SK-N-SH (cell line): ENCODE measurements around the gene ACADL. TPM values are rescaled to one million over a fixed set of nuclear protein-coding genes. Genes with fewer than 3 reads are reported as not detected.

Source experiments
- CTCF ChIA-PET: fragments of 300-600, 350-600 bp; formaldehyde crosslinking; extraction: SDS; loops from one replicate; lab custom pipeline; 2021; lab: Yijun Ruan, JAX
- POLR2A ChIA-PET: fragments of 350-600 bp; sonication (Branson Sonifier 250); formaldehyde crosslinking; extraction: SDS; loops from one replicate; lab custom pipeline; 2020; ENCODE audit warnings: antibody characterized with exemption, inconsistent platforms; lab: Yijun Ruan, JAX
- DNase-seq: peaks from one replicate; pipeline ENCODE4 v3.0.0; 2012
- H2AFZ ChIP-seq: fragments of 200-600 bp; sonication (generic); 2 replicates; pipeline ENCODE4 v1.8.1; 2016; ENCODE audit warnings: antibody characterized with exemption, mild to moderate bottlenecking, low read depth
- H3F3A ChIP-seq: fragments of 200-600 bp; sonication (generic); replicated peaks from 2 replicates; pipeline ENCODE3; 2016; ENCODE audit warnings: antibody characterized with exemption, mild to moderate bottlenecking; ENCODE audit not compliant: insufficient read depth
- H3K27ac ChIP-seq, 2 experiments: fragments of 200-500 bp in 1 of 2; fragments of 200-600 bp in 1 of 2; sonication (Bioruptor generic) in 1 of 2; sonication (generic), shearing (Covaris generic) in 1 of 2; 2 replicates each; pipeline versions ENCODE4 v1.5.1 to v1.6.1; 2014 to 2016; ENCODE audit warnings: low read depth in 2 of 2, inconsistent platforms in 1 of 2, low read length in 1 of 2, mild to moderate bottlenecking in 1 of 2, mixed read lengths in 1 of 2
- H3K27me3 ChIP-seq: fragments of 200-600 bp; sonication (generic), shearing (Covaris generic); 2 replicates; pipeline ENCODE4 v1.6.1; 2016; ENCODE audit warnings: mixed run types; ENCODE audit not compliant: insufficient read depth
- H3K36me3 ChIP-seq, 2 experiments: fragments of 200-500 bp in 1 of 2; fragments of 200-600 bp in 1 of 2; sonication (Bioruptor generic) in 1 of 2; sonication (generic) in 1 of 2; replicated peaks in 1 of 2; 2 replicates each; pipeline versions ENCODE3 to v1.5.1; 2014 to 2016; ENCODE audit warnings: low read length in 1 of 2, mild to moderate bottlenecking in 1 of 2; ENCODE audit not compliant: insufficient read depth in 2 of 2, control insufficient read depth in 1 of 2
- H3K4me1 ChIP-seq, 2 experiments: fragments of 200-500 bp in 1 of 2; fragments of 200-600 bp in 1 of 2; sonication (Bioruptor generic) in 1 of 2; sonication (generic), shearing (Covaris generic) in 1 of 2; 2 replicates each; pipeline versions ENCODE4 v1.5.1 to v1.6.1; 2014 to 2016; ENCODE audit warnings: low read depth in 1 of 2, low read length in 1 of 2, mixed run types in 1 of 2; ENCODE audit not compliant: insufficient read depth in 2 of 2, control insufficient read depth in 1 of 2
- H3K4me2 ChIP-seq: fragments of 200-600 bp; sonication (generic), shearing (Covaris generic); 2 replicates; pipeline ENCODE4 v1.6.1; 2017; ENCODE audit warnings: mixed run types
- H3K4me3 ChIP-seq, 2 experiments: fragments of 200-500 bp in 1 of 2; fragments of 200-600 bp in 1 of 2; sonication (Bioruptor generic) in 1 of 2; sonication (generic), shearing (Covaris generic) in 1 of 2; 2 replicates each; pipeline versions ENCODE4 v1.5.1 to v1.8.1; 2014 to 2016; ENCODE audit warnings: low read depth in 2 of 2, inconsistent platforms in 1 of 2, low read length in 1 of 2, mild to moderate bottlenecking in 1 of 2, mixed read lengths in 1 of 2, moderate library complexity in 1 of 2
- H3K79me2 ChIP-seq: fragments of 200-600 bp; sonication (generic); 2 replicates; pipeline ENCODE4 v1.8.1; 2017; ENCODE audit warnings: mild to moderate bottlenecking; ENCODE audit not compliant: insufficient read depth
- H3K9ac ChIP-seq: fragments of 200-600 bp; sonication (generic); 2 replicates; pipeline ENCODE4 v1.6.1; 2017; ENCODE audit warnings: mixed run types
- H3K9me2 ChIP-seq: fragments of 200-600 bp; sonication (generic); 2 replicates; pipeline ENCODE4 v1.6.1; 2017; ENCODE audit warnings: mixed run types
- H3K9me3 ChIP-seq: fragments of 200-600 bp; sonication (generic); 2 replicates; pipeline ENCODE4 v1.6.1; 2017; ENCODE audit warnings: mixed run types, mild to moderate bottlenecking, moderate library complexity
- H4K20me1 ChIP-seq: fragments of 200-600 bp; sonication (generic); 2 replicates; pipeline ENCODE4 v1.6.1; 2017; ENCODE audit warnings: mild to moderate bottlenecking, mixed run types; ENCODE audit not compliant: insufficient read depth
- EZH2phosphoT487 ChIP-seq: fragments of 200-600 bp; sonication (generic); IDR thresholded peaks from 2 replicates; pipeline ENCODE4 v1.6.1; 2017; ENCODE audit warnings: low read depth, mixed run types, mild to moderate bottlenecking, antibody characterized with exemption, moderate library complexity, borderline replicate concordance
- FOSL2 ChIP-seq: IDR thresholded peaks from 2 replicates; pipeline ENCODE4 v1.4.0; 2012; ENCODE audit warnings: low read depth, mild to moderate bottlenecking, moderate library complexity, borderline replicate concordance
- NRF1 ChIP-seq: IDR thresholded peaks from 2 replicates; pipeline ENCODE4 v1.6.1; 2012; ENCODE audit warnings: low read depth, mild to moderate bottlenecking, low read length
- TCF12 ChIP-seq: IDR thresholded peaks from 2 replicates; pipeline ENCODE4 v1.4.0; 2012
- TEAD4 ChIP-seq: IDR thresholded peaks from 2 replicates; pipeline ENCODE4 v1.4.0; 2012; ENCODE audit warnings: mild to moderate bottlenecking, borderline replicate concordance; ENCODE audit not compliant: insufficient read depth
- WGBS: methylation state at CpG from one replicate; pipeline ENCODE4 v1.1.6; 2017; ENCODE audit warnings: low lambda C conversion rate; 5-methylcytosine and 5-hydroxymethylcytosine counted together
- polyA plus RNA-seq, 3 experiments: library from polyadenylated mRNA; depleted of rRNA; stranded (reverse); fragments of >200 nt; gene quantifications; 2 replicates each; pipeline ENCODE4 v1.2.3, GENCODE V29; 2012
- TF ChIP-seq, protein P1 (sequence below): fragments of 150-350 bp; IDR thresholded peaks from 2 replicates; pipeline ENCODE4 v1.6.1; 2017; ENCODE audit warnings: antibody characterized with exemption, low read length, low read depth, borderline replicate concordance
- TF ChIP-seq, protein P2 (sequence below): IDR thresholded peaks from 2 replicates; pipeline ENCODE4 v1.4.0; 2012; ENCODE audit warnings: low read depth, borderline replicate concordance
- TF ChIP-seq, protein P3 (sequence below): fragments of 200-600 bp; sonication (generic); IDR thresholded peaks from 2 replicates; pipeline ENCODE4 v1.6.1; 2017; ENCODE audit warnings: antibody characterized with exemption, mild to moderate bottlenecking, moderate library complexity

The ACADL gene
- not detected in 2 replicates for polyA plus RNA-seq (2012; rRNA removed)
- not detected in 2 replicates for polyA plus RNA-seq (2012; cell fraction: cytosol; rRNA removed)
- 0.04 TPM in 1 of 2 replicates, not detected in the other for polyA plus RNA-seq (2012; cell fraction: nucleus; rRNA removed)

DNA sequence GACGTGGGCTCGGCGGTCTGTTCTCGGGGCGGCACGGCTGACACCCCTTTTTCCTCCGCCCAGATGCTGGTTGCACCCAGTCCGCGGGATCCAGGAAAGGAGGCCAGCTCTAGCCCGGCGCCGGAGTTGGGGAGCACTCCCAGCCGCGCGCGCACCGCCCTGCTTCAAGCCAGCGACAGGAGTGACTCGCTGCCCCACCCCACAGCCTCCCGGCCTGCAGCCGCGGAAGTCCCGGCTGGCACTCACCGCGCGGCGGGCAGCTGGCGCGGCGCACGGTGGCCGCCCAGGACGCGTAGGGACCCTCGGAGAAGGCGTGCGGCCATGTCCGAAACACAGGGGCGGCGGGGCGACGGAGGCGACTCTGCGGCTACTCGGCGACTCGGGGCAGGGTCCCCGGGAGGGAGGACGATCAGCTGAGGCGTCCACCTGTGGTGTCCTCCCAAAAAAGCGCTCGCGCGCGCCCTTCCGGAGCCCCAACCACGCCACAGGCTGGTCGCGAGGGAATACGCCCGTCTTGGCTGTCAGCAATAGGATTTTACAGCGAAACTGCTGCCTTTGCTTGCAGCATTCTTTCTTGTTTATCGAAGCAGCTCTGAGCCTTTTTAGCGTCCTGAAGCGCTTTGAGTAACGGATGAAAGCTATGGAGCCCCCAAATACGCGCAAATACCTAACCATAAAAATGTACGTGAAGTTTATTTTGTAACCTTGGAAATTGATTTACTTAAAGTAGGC lies at the start of gene ACADL:
TSS of gene ACADL (minus strand) at position 507 of the 732 bp plus-strand sequence. CDS start at position 323, 184 bp downstream.
- no peak for TF ChIP-seq TCF12
- TF ChIP-seq, protein P1, sequence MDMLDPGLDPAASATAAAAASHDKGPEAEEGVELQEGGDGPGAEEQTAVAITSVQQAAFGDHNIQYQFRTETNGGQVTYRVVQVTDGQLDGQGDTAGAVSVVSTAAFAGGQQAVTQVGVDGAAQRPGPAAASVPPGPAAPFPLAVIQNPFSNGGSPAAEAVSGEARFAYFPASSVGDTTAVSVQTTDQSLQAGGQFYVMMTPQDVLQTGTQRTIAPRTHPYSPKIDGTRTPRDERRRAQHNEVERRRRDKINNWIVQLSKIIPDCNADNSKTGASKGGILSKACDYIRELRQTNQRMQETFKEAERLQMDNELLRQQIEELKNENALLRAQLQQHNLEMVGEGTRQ, result no peak
- no peak for TF ChIP-seq TEAD4
- no peaks in the 10 kb centered on the region for H3K79me2 ChIP-seq
- no peak within 1 kb of the TSS for H3K9ac ChIP-seq
- POLR2A ChIA-PET, result no interaction called here
- H3K4me1 ChIP-seq, result peaks cover 0 to 7% of the 10 kb centered on the region in 2 experiments; a peak in 1 of 4 replicates
- no peaks in the 10 kb centered on the region for H4K20me1 ChIP-seq
- H3K4me3 ChIP-seq, result peak within 1 kb of the TSS; percentile 55 to 60
- no peaks in the 10 kb centered on the region for H3K9me3 ChIP-seq
- DNase-seq, result peak; percentile 89
- 6% methylated on average over 22 of the region's 69 CpGs for WGBS
- no peak within 1 kb of the TSS for H3K27ac ChIP-seq
- peaks cover 20% of the 10 kb centered on the region for H3K27me3 ChIP-seq
- peak within 1 kb of the TSS; percentile 59; the same call in 1 of the 2 replicates for H2AFZ ChIP-seq
- H3K9me2 ChIP-seq, result no peaks in the 10 kb centered on the region
- no peaks in the 10 kb centered on the region for H3K36me3 ChIP-seq
- peak within 1 kb of the TSS; percentile 83 for H3K4me2 ChIP-seq
- CTCF ChIA-PET, result interaction anchor here (0.6 to 2.0 kb wide), 6 partner anchors 9 to 877 kb away, joined by 3 to 8 read pairs (median 4); no protein-coding TSS in a partner anchor
- H3F3A ChIP-seq, result no peaks in the 10 kb centered on the region

DNA sequence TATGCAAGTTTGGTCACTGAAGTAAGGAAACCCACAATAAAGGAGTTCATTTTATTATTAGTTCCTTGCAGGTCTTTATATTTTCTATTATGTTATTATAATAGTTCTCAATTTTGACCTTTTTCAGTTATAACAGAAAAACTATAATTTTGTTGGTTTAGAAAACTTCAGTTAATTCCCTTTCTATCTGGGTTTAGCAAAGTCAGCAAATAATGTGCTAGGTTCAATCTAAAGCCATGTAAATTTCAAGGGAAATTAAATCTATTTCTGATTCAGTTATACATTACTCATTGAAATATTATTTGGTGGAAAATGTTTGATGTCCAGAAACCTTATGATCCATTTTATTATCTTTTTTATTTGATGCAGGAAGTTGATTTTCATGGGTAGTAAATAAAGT lies 46.1 kb upstream of the ACADL start:
- no peak for TF ChIP-seq EZH2phosphoT487
- H3K9me3 ChIP-seq, result no peaks in the 10 kb centered on the region
- no peaks in the 10 kb centered on the region for H3F3A ChIP-seq
- H3K4me1 ChIP-seq, result no peaks in the 10 kb centered on the region
- H3K9ac ChIP-seq, result no peak overlapping the region
- no peaks in the 10 kb centered on the region for H3K36me3 ChIP-seq
- H3K27ac ChIP-seq, result no peak overlapping the region
- no peak overlapping the region for H2AFZ ChIP-seq
- no peak for DNase-seq
- H3K9me2 ChIP-seq, result no peaks in the 10 kb centered on the region
- ChIA-PET CTCF (no interaction called here), POLR2A (no interaction called here)
- no peaks in the 10 kb centered on the region for H4K20me1 ChIP-seq
- no peak overlapping the region for H3K4me3 ChIP-seq
- no peaks in the 10 kb centered on the region for H3K79me2 ChIP-seq
- no peaks in the 10 kb centered on the region for H3K27me3 ChIP-seq
- no peak overlapping the region for H3K4me2 ChIP-seq

DNA sequence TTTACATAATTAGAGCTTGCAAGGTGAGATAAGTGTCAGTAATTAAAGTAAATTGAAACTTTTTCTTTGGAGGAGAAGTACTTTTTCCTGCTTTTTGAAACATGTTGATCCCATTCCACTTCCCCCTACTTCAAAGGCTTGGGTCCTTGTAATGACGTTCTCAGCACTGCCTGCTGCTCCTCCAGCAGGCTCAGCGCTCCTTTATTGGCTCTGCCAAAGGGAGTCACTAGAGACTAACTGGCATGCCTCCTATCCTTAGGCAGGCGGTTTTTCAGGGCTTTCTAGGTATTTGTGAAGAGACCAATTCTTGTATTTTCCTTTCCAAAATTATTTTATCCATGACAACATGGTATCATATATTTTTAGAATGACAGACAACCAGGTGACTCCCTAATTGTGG lies 43.9 kb upstream of the ACADL start:
- Histone ChIP-seq H3K4me3 (no peak overlapping the region), H3K4me2 (no peak overlapping the region), H3F3A (no peaks in the 10 kb centered on the region), H3K4me1 (no peaks in the 10 kb centered on the region), H3K27ac (no peak overlapping the region), H3K79me2 (no peaks in the 10 kb centered on the region), H3K9ac (no peak overlapping the region), H3K9me3 (no peaks in the 10 kb centered on the region), H2AFZ (no peak overlapping the region), H3K36me3 (no peaks in the 10 kb centered on the region), H3K27me3 (no peaks in the 10 kb centered on the region), H4K20me1 (no peaks in the 10 kb centered on the region), H3K9me2 (no peaks in the 10 kb centered on the region)
- ChIA-PET CTCF (no interaction called here), POLR2A (no interaction called here)
- no peak for TF ChIP-seq NRF1
- no peak for TF ChIP-seq TEAD4
- no peak for TF ChIP-seq FOSL2
- TF ChIP-seq, protein P2, sequence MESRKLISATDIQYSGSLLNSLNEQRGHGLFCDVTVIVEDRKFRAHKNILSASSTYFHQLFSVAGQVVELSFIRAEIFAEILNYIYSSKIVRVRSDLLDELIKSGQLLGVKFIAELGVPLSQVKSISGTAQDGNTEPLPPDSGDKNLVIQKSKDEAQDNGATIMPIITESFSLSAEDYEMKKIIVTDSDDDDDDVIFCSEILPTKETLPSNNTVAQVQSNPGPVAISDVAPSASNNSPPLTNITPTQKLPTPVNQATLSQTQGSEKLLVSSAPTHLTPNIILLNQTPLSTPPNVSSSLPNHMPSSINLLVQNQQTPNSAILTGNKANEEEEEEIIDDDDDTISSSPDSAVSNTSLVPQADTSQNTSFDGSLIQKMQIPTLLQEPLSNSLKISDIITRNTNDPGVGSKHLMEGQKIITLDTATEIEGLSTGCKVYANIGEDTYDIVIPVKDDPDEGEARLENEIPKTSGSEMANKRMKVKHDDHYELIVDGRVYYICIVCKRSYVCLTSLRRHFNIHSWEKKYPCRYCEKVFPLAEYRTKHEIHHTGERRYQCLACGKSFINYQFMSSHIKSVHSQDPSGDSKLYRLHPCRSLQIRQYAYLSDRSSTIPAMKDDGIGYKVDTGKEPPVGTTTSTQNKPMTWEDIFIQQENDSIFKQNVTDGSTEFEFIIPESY, result no peak
- TF ChIP-seq, protein P3, sequence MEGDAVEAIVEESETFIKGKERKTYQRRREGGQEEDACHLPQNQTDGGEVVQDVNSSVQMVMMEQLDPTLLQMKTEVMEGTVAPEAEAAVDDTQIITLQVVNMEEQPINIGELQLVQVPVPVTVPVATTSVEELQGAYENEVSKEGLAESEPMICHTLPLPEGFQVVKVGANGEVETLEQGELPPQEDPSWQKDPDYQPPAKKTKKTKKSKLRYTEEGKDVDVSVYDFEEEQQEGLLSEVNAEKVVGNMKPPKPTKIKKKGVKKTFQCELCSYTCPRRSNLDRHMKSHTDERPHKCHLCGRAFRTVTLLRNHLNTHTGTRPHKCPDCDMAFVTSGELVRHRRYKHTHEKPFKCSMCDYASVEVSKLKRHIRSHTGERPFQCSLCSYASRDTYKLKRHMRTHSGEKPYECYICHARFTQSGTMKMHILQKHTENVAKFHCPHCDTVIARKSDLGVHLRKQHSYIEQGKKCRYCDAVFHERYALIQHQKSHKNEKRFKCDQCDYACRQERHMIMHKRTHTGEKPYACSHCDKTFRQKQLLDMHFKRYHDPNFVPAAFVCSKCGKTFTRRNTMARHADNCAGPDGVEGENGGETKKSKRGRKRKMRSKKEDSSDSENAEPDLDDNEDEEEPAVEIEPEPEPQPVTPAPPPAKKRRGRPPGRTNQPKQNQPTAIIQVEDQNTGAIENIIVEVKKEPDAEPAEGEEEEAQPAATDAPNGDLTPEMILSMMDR, result no peak
- 5% methylated on average over 3 of the region's 3 CpGs for WGBS
- DNase-seq, result no peak
